A549 (cell line): Measurements from ENCODE around the gene LITAFD. TPM values are rescaled to one million over a fixed set of nuclear protein-coding genes. Genes with fewer than 3 reads are reported as not detected.

Experiments used
- ATAC-seq, 2 experiments: fragments of 200-7000 bp in 1 of 2; fragments of >200 bp in 1 of 2; cut with Nextera tagmentation in 1 of 2; cut with Tn5 transposase in 1 of 2; 3 replicates each; pipeline versions ENCODE4 v1.8.0 to v1.9.1; 2018 to 2020; ENCODE audit warnings: mild to moderate bottlenecking in 1 of 2, moderate library complexity in 1 of 2
- CTCF ChIA-PET: fragments of 300-600 bp; sonication (Branson Sonifier 250); formaldehyde crosslinking; extraction: SDS; loops from one replicate; lab custom pipeline; 2021; ENCODE audit warnings: antibody characterized with exemption, inconsistent platforms; lab: Yijun Ruan, JAX
- POLR2A ChIA-PET: fragments of 350-600 bp; formaldehyde crosslinking; extraction: SDS; loops from one replicate; lab custom pipeline; 2021; ENCODE audit warnings: antibody characterized with exemption, inconsistent platforms; lab: Yijun Ruan, JAX
- DNase-seq, 2 experiments: peaks; one replicate each; pipeline versions ENCODE4 v3.0.0 to v3.0.0-alpha.2; 2011 to 2016; ENCODE audit warnings: low read depth in 1 of 2, low spot score in 1 of 2
- FAIRE-seq: peaks from 2 replicates; lab custom pipeline; 2011; peaks lifted over from hg19 to GRCh38; lab: Jason Lieb, UNC
- H3K27ac ChIP-seq, 2 experiments: fragments of >200 bp; sonication (Bioruptor Twin); formaldehyde crosslinking; 3 replicates each; pipeline ENCODE4 v1.5.1; 2016 to 2017
- H3K4me1 ChIP-seq: fragments of >200 bp; sonication (Bioruptor Twin); formaldehyde crosslinking; 3 replicates; pipeline ENCODE4 v1.6.1; 2016
- H3K4me2 ChIP-seq: fragments of >200 bp; sonication (Bioruptor Twin); formaldehyde crosslinking; 3 replicates; pipeline ENCODE4 v1.6.1; 2016
- H3K4me3 ChIP-seq: fragments of >200 bp; sonication (Bioruptor Twin); formaldehyde crosslinking; 3 replicates; pipeline ENCODE4 v1.5.1; 2016
- H3K9me3 ChIP-seq: fragments of >200 bp; sonication (Bioruptor Twin); formaldehyde crosslinking; 3 replicates; pipeline ENCODE4 v1.6.1; 2016
- CBX2 ChIP-seq: fragments of 200-600 bp; sonication (generic); IDR thresholded peaks from 2 replicates; pipeline ENCODE4 v1.6.1; 2016; ENCODE audit warnings: low read depth, mild to moderate bottlenecking, borderline replicate concordance
- CHD4 ChIP-seq: fragments of 200-600 bp; sonication (generic); IDR thresholded peaks from 2 replicates; pipeline ENCODE4 v1.6.1; 2016; ENCODE audit warnings: antibody characterized with exemption, mild to moderate bottlenecking, borderline replicate concordance
- EHMT2 ChIP-seq: fragments of 200-600 bp; sonication (generic); IDR thresholded peaks from 2 replicates; pipeline ENCODE4 v1.6.1; 2016; ENCODE audit warnings: antibody characterized with exemption, low read depth, mild to moderate bottlenecking, moderate library complexity
- FOSB ChIP-seq: fragments of 250-450 bp; sonication (Bioruptor Pico); IDR thresholded peaks from 2 replicates; pipeline ENCODE4 v1.5.0; 2020; ENCODE audit warnings: mild to moderate bottlenecking, moderate library complexity
- FOSL2 ChIP-seq, 2 experiments: fragments of 450-650 bp in 1 of 2; fragments of >200 bp in 1 of 2; sonication (Bioruptor Twin) in 1 of 2; formaldehyde crosslinking; IDR thresholded peaks; 2 replicates each; pipeline versions ENCODE4 v1.5.0 to v1.6.1; 2016 to 2020; ENCODE audit warnings: mild to moderate bottlenecking in 1 of 2, moderate library complexity in 1 of 2
- GATA3 ChIP-seq: IDR thresholded peaks from 2 replicates; pipeline ENCODE4 v1.6.1; 2012; ENCODE audit warnings: borderline replicate concordance
- HDAC2 ChIP-seq: fragments of 200-600 bp; sonication (generic); IDR thresholded peaks from 2 replicates; pipeline ENCODE4 v1.6.1; 2016
- KDM5A ChIP-seq: fragments of 200-600 bp; sonication (generic); IDR thresholded peaks from 2 replicates; pipeline ENCODE4 v1.6.1; 2016; ENCODE audit warnings: antibody characterized with exemption, mild to moderate bottlenecking
- MAZ ChIP-seq: fragments of 150-350 bp; IDR thresholded peaks from 2 replicates; pipeline ENCODE4 v1.6.1; 2014; ENCODE audit warnings: antibody characterized with exemption, low read depth, low read length, borderline replicate concordance
- NFE2L2 ChIP-seq: fragments of 150-350 bp; conservative IDR thresholded peaks from 2 replicates; pipeline ENCODE4 v1.6.1; 2014; ENCODE audit warnings: low read length
- PHF8 ChIP-seq: fragments of 200-600 bp; sonication (generic); IDR thresholded peaks from 2 replicates; pipeline ENCODE4 v1.6.1; 2016; ENCODE audit warnings: low read depth, mild to moderate bottlenecking, antibody characterized with exemption, moderate library complexity, borderline replicate concordance
- POLR2A ChIP-seq: IDR thresholded peaks from 2 replicates; pipeline ENCODE4 v1.6.1; 2012; ENCODE audit warnings: mild to moderate bottlenecking, low read length
- RCOR1 ChIP-seq: fragments of 150-350 bp; IDR thresholded peaks from 2 replicates; pipeline ENCODE4 v1.6.1; 2014; ENCODE audit warnings: antibody characterized with exemption, low read length, low read depth
- RNF2 ChIP-seq: fragments of 200-600 bp; sonication (generic); IDR thresholded peaks from 2 replicates; pipeline ENCODE4 v1.6.1; 2016; ENCODE audit warnings: low read depth, mild to moderate bottlenecking, antibody characterized with exemption, moderate library complexity, borderline replicate concordance
- SMC3 ChIP-seq: fragments of >200 bp; sonication (Bioruptor Twin); formaldehyde crosslinking; IDR thresholded peaks from 3 replicates; pipeline ENCODE4 v1.6.1; 2018; ENCODE audit warnings: inconsistent platforms
- SREBF2 ChIP-seq: fragments of 450-650 bp; IDR thresholded peaks from 2 replicates; pipeline ENCODE4 v1.6.1; 2014; ENCODE audit warnings: mild to moderate bottlenecking, moderate library complexity
- TFCP2L1 ChIP-seq: fragments of 250-450 bp; sonication (Bioruptor Pico); IDR thresholded peaks from 2 replicates; pipeline ENCODE4 v1.5.0; 2021; ENCODE audit warnings: mild to moderate bottlenecking
- TP53 ChIP-seq: fragments of 250-450 bp; sonication (Bioruptor Pico); IDR thresholded peaks from 2 replicates; pipeline ENCODE4 v1.5.0; 2021; ENCODE audit warnings: mild to moderate bottlenecking, moderate library complexity
- ZNF302 ChIP-seq: fragments of 250-450 bp; sonication (Bioruptor Pico); IDR thresholded peaks from 2 replicates; pipeline ENCODE4 v1.9.0; 2021; ENCODE audit warnings: inconsistent platforms, mild to moderate bottlenecking, moderate library complexity
- WGBS: methylation state at CpG from one replicate; pipeline ENCODE4 v1.1.6; 2017; ENCODE audit errors: missing lambda C conversion rate; 5-methylcytosine and 5-hydroxymethylcytosine counted together
- polyA plus RNA-seq, 4 experiments: library from polyadenylated mRNA; depleted of rRNA in 3 of 4; stranded (reverse); fragments of >200 nt; fragmentation: RNase III in 1 of 4; extraction: RNeasy Plus Mini Kit Qiagen cat#74134 plus additional on column Dnase treatment in 1 of 4; gene quantifications; 2 replicates in 3 of 4; 3 replicates in 1 of 4; pipeline ENCODE4 v1.2.3, GENCODE V29; 2011 to 2017
- TF ChIP-seq, protein P1 (sequence below): fragments of 150-350 bp; IDR thresholded peaks from 2 replicates; pipeline ENCODE4 v1.6.1; 2014; ENCODE audit warnings: low read depth, mild to moderate bottlenecking, low read length
- TF ChIP-seq, protein P2 (sequence below): fragments of >200 bp; sonication (Bioruptor Twin); formaldehyde crosslinking; IDR thresholded peaks from 3 replicates; pipeline ENCODE4 v1.5.1; 2016

The LITAFD gene
- polyA plus RNA-seq, 2 of the 4 experiments (the other 2 are of a cell fraction) = not detected

DNA sequence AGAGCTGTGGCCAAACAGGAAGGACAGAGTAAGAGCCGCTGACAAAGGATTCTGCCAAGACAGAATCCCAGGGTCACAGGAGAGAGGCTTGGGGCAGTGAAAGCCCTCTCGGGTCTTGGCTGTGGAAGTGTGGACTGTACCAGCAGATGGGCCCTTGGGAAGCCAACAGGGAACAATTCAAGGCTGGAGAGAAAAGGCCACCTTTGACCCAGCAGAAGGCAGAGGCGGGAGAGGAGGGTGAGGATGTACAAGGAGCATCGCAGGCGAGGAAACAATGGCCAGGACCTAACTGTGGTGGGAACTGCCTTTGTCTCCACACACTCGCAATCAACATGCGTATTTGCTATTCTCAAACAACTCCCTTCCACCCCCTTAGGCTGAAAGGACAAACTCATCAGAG lies 29.0 kb upstream of the LITAFD start:
- Histone ChIP-seq H3K4me1 (peaks cover 22% of the 10 kb centered on the region), H3K4me2 (no peak overlapping the region), H3K27ac (no peak overlapping the region), H3K9me3 (no peaks in the 10 kb centered on the region), H3K4me3 (no peak overlapping the region)
- ChIA-PET CTCF (interaction anchor here (1.2 to 5.8 kb wide), 2 partner anchors 26 to 192 kb away, joined by 3 to 44 read pairs; no protein-coding TSS in a partner anchor), POLR2A (interaction anchor here (1.1 to 2.1 kb wide), 2 partner anchors 10 to 16 kb away, joined by 3 to 8 read pairs; partner anchors contain the start of gene CARHSP1)
- WGBS = 87% methylated on average over 7 of the region's 7 CpGs
- FAIRE-seq (no peak), ATAC-seq (no peak), DNase-seq (no peak)
- no peak for TF ChIP-seq RCOR1
- TF ChIP-seq, protein P1, sequence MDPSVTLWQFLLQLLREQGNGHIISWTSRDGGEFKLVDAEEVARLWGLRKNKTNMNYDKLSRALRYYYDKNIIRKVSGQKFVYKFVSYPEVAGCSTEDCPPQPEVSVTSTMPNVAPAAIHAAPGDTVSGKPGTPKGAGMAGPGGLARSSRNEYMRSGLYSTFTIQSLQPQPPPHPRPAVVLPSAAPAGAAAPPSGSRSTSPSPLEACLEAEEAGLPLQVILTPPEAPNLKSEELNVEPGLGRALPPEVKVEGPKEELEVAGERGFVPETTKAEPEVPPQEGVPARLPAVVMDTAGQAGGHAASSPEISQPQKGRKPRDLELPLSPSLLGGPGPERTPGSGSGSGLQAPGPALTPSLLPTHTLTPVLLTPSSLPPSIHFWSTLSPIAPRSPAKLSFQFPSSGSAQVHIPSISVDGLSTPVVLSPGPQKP = no peak
- no peak for TF ChIP-seq TFCP2L1 (CRISPR knock-in tag)
- no peak for TF ChIP-seq FOSL2 (IDR thresholded peaks at IDR 0.05)
- TF ChIP-seq FOSL2 (CRISPR knock-in tag; IDR thresholded peaks at IDR 0.05) = no peak
- no peak for TF ChIP-seq NFE2L2
- TF ChIP-seq MAZ = no peak
- TF ChIP-seq, protein P2, sequence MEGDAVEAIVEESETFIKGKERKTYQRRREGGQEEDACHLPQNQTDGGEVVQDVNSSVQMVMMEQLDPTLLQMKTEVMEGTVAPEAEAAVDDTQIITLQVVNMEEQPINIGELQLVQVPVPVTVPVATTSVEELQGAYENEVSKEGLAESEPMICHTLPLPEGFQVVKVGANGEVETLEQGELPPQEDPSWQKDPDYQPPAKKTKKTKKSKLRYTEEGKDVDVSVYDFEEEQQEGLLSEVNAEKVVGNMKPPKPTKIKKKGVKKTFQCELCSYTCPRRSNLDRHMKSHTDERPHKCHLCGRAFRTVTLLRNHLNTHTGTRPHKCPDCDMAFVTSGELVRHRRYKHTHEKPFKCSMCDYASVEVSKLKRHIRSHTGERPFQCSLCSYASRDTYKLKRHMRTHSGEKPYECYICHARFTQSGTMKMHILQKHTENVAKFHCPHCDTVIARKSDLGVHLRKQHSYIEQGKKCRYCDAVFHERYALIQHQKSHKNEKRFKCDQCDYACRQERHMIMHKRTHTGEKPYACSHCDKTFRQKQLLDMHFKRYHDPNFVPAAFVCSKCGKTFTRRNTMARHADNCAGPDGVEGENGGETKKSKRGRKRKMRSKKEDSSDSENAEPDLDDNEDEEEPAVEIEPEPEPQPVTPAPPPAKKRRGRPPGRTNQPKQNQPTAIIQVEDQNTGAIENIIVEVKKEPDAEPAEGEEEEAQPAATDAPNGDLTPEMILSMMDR = no peak
- TF ChIP-seq FOSB (CRISPR knock-in tag) = no peak
- TF ChIP-seq EHMT2 = no peak
- no peak for TF ChIP-seq KDM5A
- TF ChIP-seq PHF8 = no peak
- TF ChIP-seq CHD4 = no peak
- no peak for TF ChIP-seq RNF2

DNA sequence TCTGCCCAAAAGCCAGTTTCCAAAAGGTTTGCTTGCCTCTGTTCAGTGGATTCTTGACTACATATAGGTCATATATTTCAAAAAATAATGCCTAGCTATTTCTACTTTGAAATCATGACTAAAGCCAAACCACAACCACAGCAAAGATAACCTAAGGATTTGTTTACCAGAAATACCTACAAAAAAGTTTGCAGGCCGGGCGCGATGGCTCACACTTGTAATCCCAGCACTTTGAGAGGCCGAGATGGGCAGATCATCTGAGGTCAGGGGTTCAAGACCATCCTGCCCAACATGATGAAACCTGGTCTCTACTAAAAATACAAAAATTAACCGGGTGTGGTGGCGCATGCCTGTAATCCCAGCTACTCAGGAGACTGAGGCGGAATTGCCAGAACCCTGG lies 28.5 kb upstream of the LITAFD start:
- no peaks in the 10 kb centered on the region for H3K9me3 ChIP-seq
- TF ChIP-seq SREBF2 (no peak), FOSB (CRISPR knock-in tag) (no peak), CBX2 (no peak), ZNF302 (no peak), GATA3 (no peak), PHF8 (no peak), TP53 (no peak), POLR2A (no peak)
- CTCF ChIA-PET = interaction anchor here (1.1 to 5.8 kb wide), 3 partner anchors 26 to 193 kb away, joined by 3 to 44 read pairs (median 3); no protein-coding TSS in a partner anchor
- H3K4me2 ChIP-seq = no peak overlapping the region
- POLR2A ChIA-PET = interaction anchor here (1.1 to 2.1 kb wide), 2 partner anchors 9 to 16 kb away, joined by 3 to 8 read pairs; partner anchors contain the start of gene CARHSP1
- H3K27ac ChIP-seq = no peak overlapping the region
- peaks cover 17% of the 10 kb centered on the region for H3K4me1 ChIP-seq
- H3K4me3 ChIP-seq = no peak overlapping the region
- DNase-seq (no peak), FAIRE-seq (no peak), ATAC-seq (no peak)
- WGBS = 91% methylated on average over 7 of the region's 7 CpGs

DNA sequence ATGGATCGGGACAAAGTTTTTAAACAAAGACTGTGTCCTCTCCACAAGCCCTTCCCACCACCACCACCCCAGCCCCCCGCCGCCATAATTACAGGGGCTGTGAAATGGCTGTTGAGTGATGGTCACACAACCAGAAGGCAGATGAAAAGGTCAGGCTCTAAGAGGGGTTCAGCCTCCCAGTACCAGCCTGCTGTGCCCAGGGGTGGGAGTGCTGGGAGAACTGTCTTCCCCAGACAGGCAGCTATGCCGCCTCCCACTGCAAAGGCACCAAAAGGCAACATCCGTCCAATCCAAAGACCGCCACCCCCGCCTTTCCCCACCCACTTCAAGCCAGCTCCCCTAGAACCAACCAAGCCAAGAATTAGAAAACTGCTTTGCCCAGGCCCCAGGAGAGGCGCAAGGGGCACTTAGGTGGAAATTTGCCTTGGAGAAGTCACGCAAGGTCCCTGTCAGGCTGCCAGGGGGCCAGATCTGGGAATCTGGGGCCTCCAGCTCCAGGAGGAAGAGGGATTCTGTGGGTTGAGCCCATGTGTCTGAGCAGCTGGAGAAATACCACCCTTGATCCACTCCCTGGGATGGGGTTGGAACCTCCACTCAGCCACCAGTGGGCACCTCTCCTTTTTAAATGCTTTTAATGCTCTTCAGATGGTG lies 27.7 kb upstream of the LITAFD start:
- H3K4me1 ChIP-seq = peaks cover 9% of the 10 kb centered on the region
- WGBS = 68% methylated on average over 8 of the region's 9 CpGs
- CTCF ChIA-PET = interaction anchor here (0.8 to 5.8 kb wide), 8 partner anchors 9 to 54 kb away, joined by 3 to 44 read pairs (median 3); partner anchors contain the start of gene CARHSP1
- ATAC-seq (no peak; a peak in 1 of 6 replicates), DNase-seq (no peak), FAIRE-seq (no peak)
- POLR2A ChIA-PET = interaction anchor here (0.8 kb wide), 1 partner anchor 232 kb away, joined by 3 read pairs; no protein-coding TSS in a partner anchor
- no peak for TF ChIP-seq HDAC2
- TF ChIP-seq CBX2 = no peak
- no peak for TF ChIP-seq SMC3
- TF ChIP-seq TFCP2L1 (CRISPR knock-in tag) = no peak
- TF ChIP-seq RNF2 = no peak
- H3K4me2 ChIP-seq = no peak overlapping the region
- H3K4me3 ChIP-seq = no peak overlapping the region
- H3K9me3 ChIP-seq = no peaks in the 10 kb centered on the region
- no peak overlapping the region for H3K27ac ChIP-seq
